22Rv1 (cell line): ENCODE data around the gene CDRT15L2.
"Not testable (repeated sequence)": the region's sequence is repeated elsewhere in the genome, so short reads cannot be mapped to it uniquely, and the experiment has no call there.

Experiments
- H3K27ac ChIP-seq: fragments of 450-650 bp; 2 replicates; pipeline ENCODE4 v1.5.1; 2017
- ZFX ChIP-seq: fragments of 450-650 bp; IDR thresholded peaks from 2 replicates; pipeline ENCODE4 v1.6.1; 2017; ENCODE audit warnings: antibody characterized with exemption, borderline replicate concordance
- TF ChIP-seq, protein P1 (sequence below): fragments of 450-650 bp; IDR thresholded peaks from 2 replicates; pipeline ENCODE4 v1.5.1; 2017; ENCODE audit warnings: mild to moderate bottlenecking

Gene CDRT15L2

GRCh38 chr17:20579424-20579823, at the start of gene CDRT15L2:
Gene CDRT15L2, plus strand, starts transcription at chr17:20579724. Its CDS starts 20 bp downstream, at chr17:20579744.
- not testable (repeated sequence) for H3K27ac ChIP-seq

GRCh38 chr17:20530104-20530503, 49.4 kb upstream of the CDRT15L2 start:
- not testable (repeated sequence) for H3K27ac ChIP-seq

DNA sequence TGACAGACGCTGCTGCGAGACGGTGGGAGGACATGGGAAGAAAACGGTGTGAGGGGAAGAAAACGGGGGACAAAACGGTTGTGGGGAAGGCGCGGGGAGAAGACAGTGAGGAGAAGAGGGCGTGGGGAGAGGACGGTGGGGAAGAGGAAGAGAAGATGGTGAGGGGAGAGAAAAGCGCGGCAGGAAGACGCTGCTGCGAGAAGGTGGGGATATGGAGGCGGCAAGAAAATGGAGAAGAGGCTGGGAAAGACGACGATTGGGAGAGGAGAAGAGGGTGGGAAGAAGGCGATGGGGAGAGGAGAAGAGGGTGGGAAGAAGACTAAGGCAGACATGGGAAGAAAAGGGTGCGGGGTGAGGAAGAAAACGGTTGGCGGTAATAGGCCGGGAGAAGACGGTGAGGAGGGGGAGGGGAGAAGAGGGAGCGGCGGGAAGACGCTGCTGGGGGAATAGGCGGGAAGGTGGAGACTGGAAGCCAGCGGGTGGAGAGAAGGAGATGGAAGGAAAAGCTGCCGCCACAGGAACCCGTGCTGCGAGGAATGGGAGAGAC, 46.9 kb upstream of the CDRT15L2 start:
- H3K27ac ChIP-seq, result peak overlapping the region; percentile 69

DNA sequence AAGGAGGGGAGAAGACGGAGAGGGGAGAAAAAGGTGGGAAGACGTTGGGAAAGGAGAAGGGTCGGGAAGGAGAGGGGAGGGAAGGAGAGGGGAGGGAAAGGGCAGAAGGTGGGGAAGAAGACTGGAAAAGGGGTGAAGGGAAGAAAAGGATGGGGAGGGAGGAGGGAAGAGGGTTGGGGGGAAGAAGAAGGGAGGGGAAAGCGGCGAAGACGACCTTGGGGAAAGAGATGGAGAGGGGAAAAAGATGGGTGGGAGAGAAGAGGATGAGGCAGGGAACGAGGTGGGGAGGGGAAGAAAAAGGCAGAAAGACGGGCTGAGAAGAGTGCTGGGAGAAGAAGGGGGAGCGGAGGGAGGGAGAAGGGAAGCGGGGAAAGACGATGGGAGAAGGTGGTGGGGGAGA, 46.3 kb upstream of the CDRT15L2 start:
- peak overlapping the region; percentile 69 for H3K27ac ChIP-seq

DNA sequence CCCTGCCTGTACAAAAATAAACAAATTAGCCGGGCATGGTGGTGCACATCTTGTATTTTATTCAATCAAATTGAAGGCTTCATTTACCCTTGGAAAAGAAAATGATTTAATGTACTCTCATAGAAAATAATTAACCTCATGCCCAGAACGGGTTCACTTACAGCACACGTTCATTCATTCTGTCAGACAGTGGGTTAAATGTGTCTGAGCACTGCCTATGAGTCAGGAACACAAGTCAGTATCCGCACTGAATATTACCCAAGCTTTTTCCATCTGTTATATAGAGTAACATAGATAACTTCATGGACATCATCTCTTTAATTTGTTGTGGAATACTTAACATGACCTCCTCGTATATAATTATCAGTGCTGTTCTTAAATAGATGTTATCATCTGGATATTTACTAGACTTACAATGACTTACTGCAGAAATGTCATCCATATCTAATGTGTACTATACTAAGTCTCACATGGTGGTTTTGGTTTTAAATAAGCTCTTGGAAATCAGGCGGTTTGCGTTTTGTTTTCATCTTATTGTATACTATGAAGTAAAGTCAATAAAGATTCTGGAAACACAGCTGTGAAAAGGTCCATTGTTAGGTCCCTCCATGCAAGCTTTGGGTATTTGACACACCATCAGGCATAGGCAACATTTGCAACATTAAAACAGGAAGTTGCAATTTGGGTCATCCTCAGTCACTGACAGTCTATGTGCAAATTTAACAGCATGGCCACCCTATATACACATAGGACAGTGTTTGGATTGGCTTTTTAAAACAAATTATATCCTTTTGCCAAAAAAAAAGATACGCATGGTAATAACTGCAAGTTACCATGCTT, 44.6 kb upstream of the CDRT15L2 start:
- not testable (repeated sequence) for H3K27ac ChIP-seq

GRCh38 chr17:20540414-20540813, 39.1 kb upstream of the CDRT15L2 start:
- H3K27ac ChIP-seq, result not testable (repeated sequence)

GRCh38 chr17:20540865-20541264, 38.7 kb upstream of the CDRT15L2 start:
- H3K27ac ChIP-seq, result not testable (repeated sequence)

DNA sequence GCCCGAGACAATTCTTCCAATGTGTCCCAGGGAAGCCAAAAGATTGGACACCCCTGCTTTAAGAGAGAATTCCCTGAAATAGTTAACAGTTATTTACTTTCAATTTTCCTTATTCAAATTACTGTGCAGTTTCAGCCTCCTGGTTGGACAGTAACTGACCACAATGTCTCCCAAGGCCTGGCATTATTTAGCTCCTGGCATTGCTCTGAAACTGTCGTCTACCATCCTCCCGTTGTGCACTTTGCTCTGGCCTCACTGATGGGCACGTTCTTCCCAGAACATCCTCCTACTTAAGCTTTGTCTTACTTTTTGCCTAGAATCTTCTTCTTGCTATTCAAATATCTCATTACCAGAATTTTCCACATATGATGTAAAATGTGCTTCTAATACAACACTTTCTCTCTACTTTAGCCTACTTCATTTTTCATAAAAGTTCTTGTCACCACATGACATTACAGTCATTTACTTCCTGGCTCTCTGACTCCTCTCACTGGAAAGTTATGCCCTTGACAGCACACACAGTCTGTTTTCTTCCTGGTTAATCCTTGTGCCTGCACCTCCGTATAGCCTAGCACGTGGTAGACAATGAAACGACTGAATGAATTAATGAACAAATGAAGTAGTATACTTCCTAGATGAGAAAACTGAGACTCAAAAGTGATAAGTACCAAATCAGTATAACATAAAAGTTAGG, 37.5 kb upstream of the CDRT15L2 start:
- H3K27ac ChIP-seq, result not testable (repeated sequence)

- not testable (repeated sequence) for H3K27ac ChIP-seq
Observed at GRCh38 chr17:20547923-20548322, 31.6 kb upstream of the CDRT15L2 start.

- not testable (repeated sequence) for H3K27ac ChIP-seq
Observed at GRCh38 chr17:20552920-20553319, 26.6 kb upstream of the CDRT15L2 start.

DNA sequence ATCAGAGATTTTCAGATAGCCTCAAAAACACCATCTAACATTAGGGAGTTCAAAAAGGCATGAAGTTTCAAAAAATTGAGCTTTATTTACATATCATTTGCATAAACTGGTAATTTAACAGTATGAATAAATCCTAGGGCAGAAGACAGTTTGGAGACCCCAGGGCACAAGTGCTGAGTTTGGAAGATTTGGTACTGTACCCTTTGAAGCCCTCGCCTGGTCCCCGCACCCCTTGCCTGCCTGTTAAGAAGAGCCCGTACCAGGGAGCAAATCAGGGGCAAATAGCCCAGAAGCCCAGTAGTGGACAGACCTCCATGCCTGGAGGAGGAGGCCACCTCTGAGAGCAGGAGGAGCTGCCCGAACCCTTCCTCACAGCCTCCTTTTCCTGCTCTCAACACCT, 24.8 kb upstream of the CDRT15L2 start:
- H3K27ac ChIP-seq, result not testable (repeated sequence)

DNA sequence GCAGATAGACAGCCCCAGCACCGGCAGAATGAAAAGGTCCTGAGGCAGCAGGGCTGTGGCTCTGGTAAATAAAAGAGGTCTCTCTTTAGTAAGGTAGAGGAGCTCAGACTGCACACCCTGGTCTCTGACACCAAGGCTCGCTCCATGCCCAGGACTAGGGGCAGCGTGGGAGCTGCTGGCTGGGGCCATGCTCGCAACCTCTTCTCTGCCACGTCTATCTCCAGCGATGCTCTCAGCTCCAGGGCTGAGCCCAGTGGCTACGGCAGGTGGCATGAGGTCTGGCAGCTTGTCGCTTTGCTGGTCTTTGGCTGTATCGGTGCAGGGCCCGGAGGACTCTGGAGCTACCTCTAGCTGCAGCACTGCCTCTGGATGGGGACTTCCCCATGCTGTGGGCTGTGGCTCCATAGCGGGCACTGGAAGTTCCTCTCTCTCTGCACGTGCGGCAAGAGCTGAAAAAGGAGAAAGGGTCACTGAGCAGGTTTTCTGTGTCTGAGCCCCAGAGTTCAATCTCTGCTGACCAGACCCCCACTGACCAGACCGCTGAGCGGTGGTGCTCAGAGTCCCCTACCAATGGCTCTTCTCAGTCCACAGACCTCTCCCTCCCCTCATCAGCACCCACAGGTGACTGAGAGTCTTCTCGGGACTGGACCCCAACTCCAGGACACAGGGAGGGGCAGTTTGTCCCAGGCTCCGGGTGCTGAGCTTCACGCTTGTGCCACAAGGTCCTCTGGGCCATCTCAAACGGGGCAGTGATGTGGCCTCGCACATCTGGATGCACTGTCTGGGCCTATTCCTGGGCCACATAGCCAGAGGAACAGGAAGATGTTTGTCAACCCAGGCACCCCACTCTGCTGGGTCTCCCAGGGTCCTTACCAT, 24.2 kb upstream of the CDRT15L2 start:
- not testable (repeated sequence) for H3K27ac ChIP-seq

DNA sequence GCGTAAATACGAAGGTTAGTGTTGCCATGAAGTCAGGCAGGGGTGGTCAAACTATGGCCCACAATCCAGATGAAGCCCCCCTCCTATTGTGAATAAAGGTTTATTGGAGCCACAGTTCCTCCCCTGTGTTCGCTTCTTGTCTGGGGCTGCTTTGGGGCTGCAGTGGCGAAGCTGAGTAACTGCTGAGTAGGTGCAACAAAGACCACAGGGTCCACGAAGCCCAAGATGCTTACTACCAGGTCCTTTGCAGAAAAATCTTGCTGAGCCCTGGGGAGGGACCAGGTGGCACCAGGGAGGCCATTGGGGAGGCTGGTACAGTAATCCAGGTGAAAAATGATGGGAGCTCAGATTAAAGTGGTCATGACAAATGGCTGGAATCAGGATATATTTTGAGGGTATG, 21.4 kb upstream of the CDRT15L2 start:
- not testable (repeated sequence) for H3K27ac ChIP-seq

DNA sequence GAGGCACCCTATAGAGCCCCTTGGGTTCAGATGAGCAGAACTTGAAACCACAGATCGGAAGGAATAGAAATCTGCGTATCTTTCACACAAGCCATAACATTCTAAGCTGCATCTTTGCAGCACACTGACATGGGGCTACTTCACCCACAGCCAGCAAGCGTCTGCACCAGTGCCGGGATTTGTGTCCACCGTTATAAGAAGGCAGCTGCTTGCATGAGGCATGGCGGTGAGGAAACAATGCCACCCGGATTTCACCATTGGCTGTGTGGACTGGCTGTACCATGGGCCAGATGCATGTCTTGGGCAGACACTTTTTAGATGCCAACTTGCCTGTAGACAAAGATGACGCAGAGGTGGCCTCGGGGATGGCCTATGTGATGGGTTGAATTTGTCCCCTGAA, 20.5 kb upstream of the CDRT15L2 start:
- not testable (repeated sequence) for H3K27ac ChIP-seq

DNA sequence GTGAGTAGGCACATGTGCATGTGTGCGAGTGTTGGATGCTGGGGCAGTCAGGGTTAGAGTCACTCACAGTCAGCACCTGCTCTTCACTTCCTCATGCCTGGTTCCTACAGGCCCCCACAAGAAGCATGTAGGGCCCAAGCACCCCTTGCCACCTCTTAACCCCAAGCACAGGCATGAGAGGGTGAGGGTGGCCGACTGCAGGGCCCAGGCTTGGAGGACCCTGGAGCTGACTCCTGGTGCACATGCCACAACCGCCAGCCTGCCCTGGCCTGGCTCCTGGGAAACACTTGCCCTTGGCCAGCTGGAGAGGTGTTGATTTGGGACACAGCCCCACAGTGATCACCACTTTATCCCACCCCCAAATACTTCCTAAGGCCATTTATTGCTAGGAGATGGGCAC, 16.9 kb upstream of the CDRT15L2 start:
- TF ChIP-seq ZFX, result no peak
- TF ChIP-seq, protein P1, sequence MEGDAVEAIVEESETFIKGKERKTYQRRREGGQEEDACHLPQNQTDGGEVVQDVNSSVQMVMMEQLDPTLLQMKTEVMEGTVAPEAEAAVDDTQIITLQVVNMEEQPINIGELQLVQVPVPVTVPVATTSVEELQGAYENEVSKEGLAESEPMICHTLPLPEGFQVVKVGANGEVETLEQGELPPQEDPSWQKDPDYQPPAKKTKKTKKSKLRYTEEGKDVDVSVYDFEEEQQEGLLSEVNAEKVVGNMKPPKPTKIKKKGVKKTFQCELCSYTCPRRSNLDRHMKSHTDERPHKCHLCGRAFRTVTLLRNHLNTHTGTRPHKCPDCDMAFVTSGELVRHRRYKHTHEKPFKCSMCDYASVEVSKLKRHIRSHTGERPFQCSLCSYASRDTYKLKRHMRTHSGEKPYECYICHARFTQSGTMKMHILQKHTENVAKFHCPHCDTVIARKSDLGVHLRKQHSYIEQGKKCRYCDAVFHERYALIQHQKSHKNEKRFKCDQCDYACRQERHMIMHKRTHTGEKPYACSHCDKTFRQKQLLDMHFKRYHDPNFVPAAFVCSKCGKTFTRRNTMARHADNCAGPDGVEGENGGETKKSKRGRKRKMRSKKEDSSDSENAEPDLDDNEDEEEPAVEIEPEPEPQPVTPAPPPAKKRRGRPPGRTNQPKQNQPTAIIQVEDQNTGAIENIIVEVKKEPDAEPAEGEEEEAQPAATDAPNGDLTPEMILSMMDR, result no peak
- no peak overlapping the region for H3K27ac ChIP-seq

DNA sequence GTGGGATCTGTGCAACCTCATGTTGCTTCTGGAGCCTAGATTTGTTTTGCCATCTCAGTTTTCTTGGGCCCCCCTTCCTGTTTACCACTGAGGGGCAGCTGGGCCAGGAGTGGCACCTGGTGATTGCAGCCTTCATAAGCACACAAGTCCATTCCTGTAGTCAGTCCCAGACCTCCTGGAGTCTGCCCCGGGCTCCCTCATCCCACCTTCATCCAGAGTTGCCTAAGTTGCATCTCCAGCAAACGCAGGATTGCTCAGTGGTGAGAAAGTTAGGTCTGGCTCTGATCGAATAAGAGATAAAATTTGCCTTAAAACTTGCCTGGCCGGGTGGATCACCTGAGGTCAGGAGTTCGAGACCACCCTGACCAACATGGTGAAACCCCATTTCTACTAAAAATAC, 14.3 kb upstream of the CDRT15L2 start:
- not testable (repeated sequence) for H3K27ac ChIP-seq
